CD4-positive, alpha-beta memory T cell (primary cell): ENCODE data around the gene SLC25A36. TPM values are rescaled to one million over a fixed set of nuclear protein-coding genes. Genes with fewer than 3 reads are reported as not detected.
A peak's percentile ranks its signal among the peaks of the same experiment; 100 is the strongest.
"Not testable (repeated sequence)": the region's sequence is repeated elsewhere in the genome, so short reads cannot be mapped to it uniquely, and the experiment has no call there.

Experiments
- CTCF ChIA-PET: fragments of 350-600 bp; sonication (Branson Sonifier 250); formaldehyde crosslinking; loops from one replicate; lab custom pipeline; 2021; ENCODE audit warnings: inconsistent platforms; ENCODE audit not compliant: partially characterized antibody; lab: Charles Lee
- POLR2A ChIA-PET: fragments of 350-600 bp; sonication (Branson Sonifier 250); formaldehyde crosslinking; loops from one replicate; lab custom pipeline; 2021; ENCODE audit not compliant: partially characterized antibody; lab: Charles Lee
- DNase-seq, 5 donors: peaks; one replicate each; pipeline versions ENCODE4 v3.0.0 to v3.0.0-alpha.2; 2020 to 2022; ENCODE audit warnings: mixed read lengths in 1 of 5
- H3K27ac ChIP-seq: one replicate; pipeline ENCODE4 v1.7.0; 2013; ENCODE audit warnings: low read depth, low read length
- H3K27me3 ChIP-seq: 2 replicates; pipeline ENCODE4 v1.7.0; 2013; ENCODE audit warnings: mild to moderate bottlenecking, low read length, moderate library complexity; ENCODE audit not compliant: insufficient read depth
- H3K36me3 ChIP-seq: 2 replicates; pipeline ENCODE4 v1.7.0; 2013; ENCODE audit warnings: mild to moderate bottlenecking, low read length, moderate library complexity; ENCODE audit not compliant: insufficient read depth
- H3K4me1 ChIP-seq: 2 replicates; pipeline ENCODE4 v1.7.0; 2013; ENCODE audit warnings: mild to moderate bottlenecking, low read length, moderate library complexity; ENCODE audit not compliant: insufficient read depth
- H3K4me3 ChIP-seq, 2 donors: one replicate each; pipeline ENCODE4 v1.7.0; 2013; ENCODE audit warnings: low read length in 2 of 2, mild to moderate bottlenecking in 1 of 2
- H3K9me3 ChIP-seq, 2 donors: one replicate each; pipeline ENCODE4 v1.7.0; 2013; ENCODE audit warnings: low read length in 2 of 2, control low read depth in 1 of 2; ENCODE audit not compliant: control insufficient read depth in 1 of 2
- H3K27ac Mint-ChIP-seq, 7 donors: one replicate each; pipeline ENCODE4 v1.8.0; 2020 to 2021; ENCODE audit warnings: mixed read lengths in 7 of 7, mild to moderate bottlenecking in 6 of 7, inconsistent platforms in 3 of 7, moderate library complexity in 3 of 7
- H3K27me3 Mint-ChIP-seq, 2 donors: one replicate each; pipeline ENCODE4 v1.8.0; 2020 to 2021; ENCODE audit warnings: mixed read lengths in 2 of 2
- H3K36me3 Mint-ChIP-seq, 2 donors: one replicate each; pipeline ENCODE4 v1.8.0; 2020 to 2021; ENCODE audit warnings: mixed read lengths in 2 of 2, inconsistent platforms in 1 of 2, mild to moderate bottlenecking in 1 of 2
- H3K4me1 Mint-ChIP-seq, 4 donors: one replicate each; pipeline ENCODE4 v1.8.0; 2020 to 2021; ENCODE audit warnings: mixed read lengths in 4 of 4, mild to moderate bottlenecking in 1 of 4
- H3K4me3 Mint-ChIP-seq, 8 donors: one replicate each; pipeline ENCODE4 v1.8.0; 2020 to 2021; ENCODE audit warnings: mixed read lengths in 8 of 8, mild to moderate bottlenecking in 7 of 8, moderate library complexity in 6 of 8, inconsistent platforms in 3 of 8
- H3K9me3 Mint-ChIP-seq, 8 donors: one replicate each; pipeline ENCODE4 v1.8.0; 2020 to 2021; ENCODE audit warnings: mixed read lengths in 8 of 8, mild to moderate bottlenecking in 5 of 8, inconsistent platforms in 3 of 8, moderate library complexity in 1 of 8
- intact Hi-C: fragments of 100-400 bp; cut with micrococcal nuclease; formaldehyde crosslinking; loops from one replicate; pipeline ENCODE4 v1.15.1; 2023
- polyA plus RNA-seq, 2 donors: library from polyadenylated mRNA; unstranded; fragments of 300-500 nt; fragmentation: Illumina TruSeq; gene quantifications; one replicate each; pipeline ENCODE4 v1.2.3, GENCODE V29; 2021
- total RNA-seq, 2 experiments: library from RNA; stranded (reverse); gene quantifications; one replicate each; pipeline ENCODE4 v1.2.3, GENCODE V29; 2021

SLC25A36 gene
- total and polyA plus RNA-seq, 4 experiments from 2014 or later: 26.6 to 56.5 (median 48.0) TPM

DNA sequence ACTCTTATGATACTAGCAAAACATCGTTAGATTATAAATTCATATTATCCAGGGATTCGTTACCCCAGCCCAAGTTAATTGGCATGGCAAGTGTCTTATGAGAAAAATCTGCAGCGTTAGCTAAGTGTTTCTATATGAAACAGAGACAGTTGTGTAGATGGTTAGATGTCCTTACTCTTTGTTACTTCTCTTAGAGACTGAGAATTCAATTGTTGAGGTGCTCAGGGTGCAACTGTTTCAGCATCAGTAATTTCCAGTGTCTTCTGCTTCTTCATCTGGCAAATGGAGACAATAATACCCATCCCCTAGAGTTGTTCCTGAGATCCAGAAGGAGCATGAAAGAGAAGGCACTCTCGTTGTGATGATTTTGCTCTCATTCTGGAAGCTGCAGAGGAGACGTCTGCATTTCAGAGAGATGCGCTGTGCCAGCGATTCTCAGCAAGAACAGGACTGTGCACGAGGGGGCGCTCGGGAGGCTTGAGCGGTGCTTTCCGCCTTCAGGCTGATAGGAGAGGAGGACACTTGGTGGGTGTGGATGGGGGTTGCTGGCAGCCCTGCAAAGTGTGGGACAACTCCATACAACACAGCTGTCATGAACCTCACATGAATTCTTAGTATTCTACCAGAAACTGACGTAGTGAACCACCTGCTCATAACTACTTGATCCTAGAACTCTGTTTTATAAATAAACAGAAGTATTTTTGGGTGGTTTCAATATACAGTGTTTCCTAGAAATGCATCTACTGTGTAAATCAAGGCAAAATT is 69.8 kb downstream of the SLC25A36 start:
- H3K36me3 Mint-ChIP-seq: no peaks in the 10 kb centered on the region
- ChIA-PET CTCF (interaction anchor here (1.3 to 3.0 kb wide), 5 partner anchors 11 to 184 kb away, joined by 3 to 19 read pairs (median 6); no protein-coding TSS in a partner anchor), POLR2A (no interaction called here)
- peak; percentile 51 to 62 (median 58) for DNase-seq
- peak overlapping the region in 1 of 7 donors; percentile 60 for H3K27ac Mint-ChIP-seq
- Histone ChIP-seq H3K36me3 (no peaks in the 10 kb centered on the region), H3K9me3 (no peaks in the 10 kb centered on the region), H3K27ac (no peak overlapping the region), H3K4me3 (no peak overlapping the region), H3K4me1 (no peaks in the 10 kb centered on the region), H3K27me3 (no peaks in the 10 kb centered on the region)
- intact Hi-C loops: loop anchor here (1.0 kb wide), 2 partner anchors 95 to 181 kb away; no protein-coding TSS in a partner anchor
- H3K9me3 Mint-ChIP-seq: no peaks in the 10 kb centered on the region
- H3K4me3 Mint-ChIP-seq: no peak overlapping the region
- peaks cover 9 to 19% of the 10 kb centered on the region in 2 donors for H3K27me3 Mint-ChIP-seq
- H3K4me1 Mint-ChIP-seq: peaks cover 1 to 4% (median 4%) of the 10 kb centered on the region in 4 donors

DNA sequence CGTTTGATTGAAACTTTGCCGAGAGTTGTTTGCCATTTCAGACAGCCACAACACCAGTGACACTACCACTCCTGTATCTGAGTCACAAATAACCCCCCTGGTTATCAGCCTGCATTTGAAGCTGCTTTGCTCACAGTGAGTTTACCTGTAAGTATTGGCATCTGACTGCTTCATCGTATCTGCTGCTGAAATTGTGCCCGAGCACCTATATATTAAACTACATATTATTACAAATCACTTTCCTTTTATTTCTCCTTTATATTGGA is 70.3 kb downstream of the SLC25A36 start:
- H3K36me3 ChIP-seq: no peaks in the 10 kb centered on the region
- Mint-ChIP-seq H3K27me3 (peaks cover 9 to 18% of the 10 kb centered on the region in 2 donors), H3K27ac (no peak overlapping the region), H3K36me3 (no peaks in the 10 kb centered on the region), H3K4me3 (no peak overlapping the region), H3K9me3 (no peaks in the 10 kb centered on the region), H3K4me1 (peaks cover 1 to 6% (median 4%) of the 10 kb centered on the region in 4 donors)
- no peak overlapping the region for H3K27ac ChIP-seq
- no peaks in the 10 kb centered on the region for H3K4me1 ChIP-seq
- H3K9me3 ChIP-seq: no peaks in the 10 kb centered on the region
- DNase-seq: no peak
- no peaks in the 10 kb centered on the region for H3K27me3 ChIP-seq
- H3K4me3 ChIP-seq: no peak overlapping the region
- ChIA-PET CTCF (interaction anchor here (1.9 to 3.0 kb wide), 3 partner anchors 12 to 180 kb away, joined by 6 to 19 read pairs (median 10); no protein-coding TSS in a partner anchor), POLR2A (no interaction called here)
- intact Hi-C loops: loop anchor here (1.0 kb wide), 2 partner anchors 94 to 180 kb away; no protein-coding TSS in a partner anchor

DNA sequence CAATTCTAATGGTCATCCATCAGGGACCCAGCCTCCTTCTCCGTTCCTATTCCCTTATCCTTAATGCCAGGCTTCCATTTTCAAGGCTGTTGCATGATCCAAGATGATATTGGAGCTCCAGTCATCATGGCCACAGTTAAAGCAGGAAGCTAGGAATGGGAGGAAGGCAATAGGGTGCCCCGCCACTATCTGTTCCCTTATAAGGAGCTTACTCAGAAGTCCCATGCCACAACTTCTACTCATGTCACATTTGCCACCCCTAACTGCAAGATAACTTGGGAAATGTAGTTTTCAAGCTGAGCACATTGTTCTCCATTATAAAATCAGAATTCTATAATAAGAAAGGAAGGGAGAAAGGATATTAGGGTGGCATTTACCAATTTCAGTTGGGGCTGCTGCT is 70.9 kb downstream of the SLC25A36 start:
- Mint-ChIP-seq H3K4me3 (no peak overlapping the region), H3K36me3 (no peaks in the 10 kb centered on the region), H3K4me1 (peaks cover 4 to 11% (median 8%) of the 10 kb centered on the region in 4 donors), H3K27ac (no peak overlapping the region), H3K27me3 (peaks cover 9 to 19% of the 10 kb centered on the region in 2 donors), H3K9me3 (peaks cover 0 to 1% (median 0%) of the 10 kb centered on the region in 8 donors)
- intact Hi-C loops: no loop called here
- no peak for DNase-seq
- CTCF ChIA-PET: interaction anchor here (0.9 to 3.0 kb wide), 4 partner anchors 11 to 180 kb away, joined by 3 to 19 read pairs (median 8); no protein-coding TSS in a partner anchor
- H3K36me3 ChIP-seq: no peaks in the 10 kb centered on the region
- H3K4me1 ChIP-seq: no peaks in the 10 kb centered on the region
- H3K9me3 ChIP-seq: no peaks in the 10 kb centered on the region
- no peak overlapping the region for H3K4me3 ChIP-seq
- H3K27ac ChIP-seq: no peak overlapping the region
- POLR2A ChIA-PET: no interaction called here
- H3K27me3 ChIP-seq: no peaks in the 10 kb centered on the region

DNA sequence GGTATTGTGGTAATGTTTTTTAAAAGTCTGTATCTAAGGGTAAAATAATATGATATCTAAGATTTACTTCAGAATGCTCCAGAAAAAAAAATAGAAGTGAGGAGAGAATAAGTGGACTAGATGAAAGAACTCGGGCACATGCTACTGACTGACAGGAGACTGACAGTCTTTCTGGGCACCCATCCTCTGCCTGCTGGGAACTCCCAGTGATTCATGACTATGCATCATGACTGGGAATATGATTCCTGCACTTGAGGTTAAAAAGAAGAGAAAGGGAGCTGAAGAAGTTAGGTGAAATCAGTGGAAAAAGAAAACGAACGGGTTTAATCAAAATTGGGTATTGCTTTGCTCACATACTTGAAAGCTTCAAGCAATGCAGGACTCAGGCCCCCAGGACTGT is 73.8 kb downstream of the SLC25A36 start:
- H3K9me3 ChIP-seq: no peaks in the 10 kb centered on the region
- no peak overlapping the region for H3K27ac ChIP-seq
- CTCF ChIA-PET: no interaction called here
- H3K9me3 Mint-ChIP-seq: peaks cover 0 to 3% (median 0%) of the 10 kb centered on the region in 8 donors
- H3K27me3 Mint-ChIP-seq: peaks cover 3 to 10% of the 10 kb centered on the region in 2 donors
- H3K4me3 ChIP-seq: no peak overlapping the region
- no peak for DNase-seq
- H3K36me3 ChIP-seq: no peaks in the 10 kb centered on the region
- H3K36me3 Mint-ChIP-seq: no peaks in the 10 kb centered on the region
- peak overlapping the region in 1 of 8 donors; percentile 43 for H3K4me3 Mint-ChIP-seq
- intact Hi-C loops: no loop called here
- no peaks in the 10 kb centered on the region for H3K27me3 ChIP-seq
- peaks cover 9 to 15% (median 15%) of the 10 kb centered on the region in 4 donors for H3K4me1 Mint-ChIP-seq
- H3K27ac Mint-ChIP-seq: no peak overlapping the region
- no peaks in the 10 kb centered on the region for H3K4me1 ChIP-seq
- POLR2A ChIA-PET: no interaction called here

DNA sequence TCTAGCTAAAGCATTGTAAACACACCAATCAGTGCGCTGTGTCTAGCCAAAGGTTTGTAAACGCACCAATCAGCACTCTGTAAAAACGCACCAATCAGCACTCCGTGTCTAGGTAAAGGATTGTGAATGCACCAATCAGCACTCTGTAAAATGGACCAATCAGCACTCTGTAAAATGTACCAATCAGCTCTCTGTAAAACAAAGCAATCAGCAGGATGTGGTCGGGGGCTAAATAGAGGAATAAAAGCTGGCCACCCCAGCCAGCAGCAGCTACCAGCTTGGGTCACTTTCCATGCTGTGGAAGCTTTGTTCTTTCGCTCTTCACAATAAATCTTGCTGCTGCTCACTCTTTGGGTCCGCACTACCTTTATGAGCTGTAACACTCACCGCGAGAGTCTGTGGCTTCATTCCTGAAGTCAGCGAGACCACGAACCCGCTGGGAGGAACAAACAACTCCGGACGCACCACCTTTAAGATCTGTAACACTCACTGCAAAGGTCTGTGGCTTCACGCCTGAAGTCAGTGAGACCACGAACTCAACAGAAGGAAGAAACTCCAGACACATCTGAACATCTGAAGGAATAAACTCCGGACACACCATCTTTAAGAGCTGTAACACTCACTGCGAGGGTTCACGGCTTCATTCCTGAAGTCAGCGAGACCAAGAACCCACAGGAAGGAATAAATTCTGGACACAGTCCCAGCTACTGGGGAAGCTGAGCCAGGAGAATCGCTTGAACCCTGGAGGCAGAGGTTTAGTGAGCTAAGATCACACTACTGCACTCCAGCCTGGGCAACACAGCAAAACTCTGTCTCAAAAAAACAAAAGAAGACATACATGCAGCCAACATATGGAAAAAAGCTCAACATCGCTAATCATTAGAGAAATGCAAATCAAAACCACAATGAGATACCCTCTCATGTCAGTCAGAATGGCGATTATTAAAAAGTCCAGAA is 76.0 kb downstream of the SLC25A36 start:
- H3K9me3 ChIP-seq, H3K27ac ChIP-seq, H3K4me1 ChIP-seq, H3K4me3 ChIP-seq, H3K36me3 ChIP-seq, POLR2A ChIA-PET, intact Hi-C loops, H3K27me3 Mint-ChIP-seq, H3K27me3 ChIP-seq, H3K36me3 Mint-ChIP-seq, H3K9me3 Mint-ChIP-seq: not testable (repeated sequence)
- Mint-ChIP-seq H3K4me1 (peaks cover 9 to 11% (median 11%) of the 10 kb centered on the region in 4 donors), H3K27ac (peak overlapping the region in 6 of 7 donors; percentile 7 to 84 (median 70)), H3K4me3 (peak overlapping the region in 7 of 8 donors; percentile 25 to 79 (median 67))
- CTCF ChIA-PET: interaction anchor here (0.9 to 1.4 kb wide), 5 partner anchors 13 to 178 kb away, joined by 3 to 4 read pairs (median 3); partner anchors contain the start of gene SLC25A36
- DNase-seq: peak; percentile 16 to 44 (median 29)

DNA sequence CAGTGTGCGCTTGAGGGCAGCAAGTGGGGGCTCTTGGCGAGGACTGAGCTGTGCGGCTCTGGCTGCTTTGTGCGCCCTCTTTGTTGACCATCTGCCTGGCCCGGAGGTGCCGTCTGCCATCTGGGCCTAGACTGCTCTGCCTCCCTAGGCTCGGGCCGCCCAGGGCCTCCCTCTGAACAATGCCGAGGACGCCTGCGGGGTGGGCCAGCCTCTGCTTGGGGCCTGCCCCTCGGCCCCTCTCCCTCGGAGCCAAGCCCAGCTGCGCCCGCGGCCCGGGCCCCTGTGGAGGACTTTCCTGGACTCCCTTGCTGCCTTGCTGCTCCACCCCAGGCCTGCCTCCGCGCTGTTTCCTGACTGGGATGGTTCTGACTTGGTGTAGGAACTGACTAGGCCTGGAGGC is 77.6 kb downstream of the SLC25A36 start:
- intact Hi-C loops: no loop called here
- no peak overlapping the region for H3K27ac Mint-ChIP-seq

More for the DNA sequence above, 77.6 kb downstream of the SLC25A36 start:
- H3K4me3 Mint-ChIP-seq: no peak overlapping the region
- Histone ChIP-seq H3K27me3 (no peaks in the 10 kb centered on the region), H3K4me1 (no peaks in the 10 kb centered on the region), H3K36me3 (no peaks in the 10 kb centered on the region), H3K4me3 (no peak overlapping the region), H3K27ac (no peak overlapping the region), H3K9me3 (no peaks in the 10 kb centered on the region)
- H3K36me3 Mint-ChIP-seq: no peaks in the 10 kb centered on the region
- peaks cover 0 to 3% (median 0%) of the 10 kb centered on the region in 8 donors for H3K9me3 Mint-ChIP-seq
- no peak for DNase-seq
- ChIA-PET POLR2A (no interaction called here), CTCF (no interaction called here)
- peaks cover 1 to 3% of the 10 kb centered on the region in 2 donors for H3K27me3 Mint-ChIP-seq
- H3K4me1 Mint-ChIP-seq: peaks cover 9 to 11% (median 11%) of the 10 kb centered on the region in 4 donors
